Measurements from ENCODE around the gene SLC24A3. TPM values are rescaled to one million over a fixed set of nuclear protein-coding genes. Genes with fewer than 3 reads are reported as not detected.

Gene SLC24A3
- total RNA-seq, 1 donor from 2014 or later, result 0.79 TPM

GRCh38 chr20:19683822-19684221 lies 471.4 kb downstream of the SLC24A3 start:
- H3K36me3 Mint-ChIP-seq (ENCODE audit: low read depth, unreplicated experiment), result no peaks in the 10 kb centered on the region
- no peaks in the 10 kb centered on the region for H3K4me1 Mint-ChIP-seq (ENCODE audit: low read depth, unreplicated experiment)
- Histone ChIP-seq H3K4me1 (ENCODE audit: insufficient read depth, low read length) (no peaks in the 10 kb centered on the region), H3K9me3 (ENCODE audit: insufficient read depth, low read depth, low read length) (no peaks in the 10 kb centered on the region), H3K27me3 (ENCODE audit: insufficient read depth, low read length) (no peaks in the 10 kb centered on the region), H3K79me2 (ENCODE audit: insufficient read depth, low read length) (no peaks in the 10 kb centered on the region), H3K4me2 (ENCODE audit: low read length) (no peak overlapping the region), H3K4me3 (ENCODE audit: insufficient read depth, low read depth, low read length) (no peak overlapping the region), H3K9ac (ENCODE audit: low read length) (no peak overlapping the region), H3K27ac (ENCODE audit: low read depth, low read length) (no peak overlapping the region), H4K20me1 (ENCODE audit: insufficient read depth, low read length) (no peaks in the 10 kb centered on the region), H2AFZ (ENCODE audit: low read depth, low read length) (no peak overlapping the region), H3K36me3 (ENCODE audit: insufficient read depth, low read length) (no peaks in the 10 kb centered on the region)
- no peak overlapping the region for H3K4me3 Mint-ChIP-seq (ENCODE audit: unreplicated experiment)
- no peak for DNase-seq (ENCODE audit: low read depth)
- FAIRE-seq, result no peak
- TF ChIP-seq EZH2 (IDR thresholded peaks at IDR 0.05; ENCODE audit: insufficient read depth, low read length), result no peak
- TF ChIP-seq, protein P1, sequence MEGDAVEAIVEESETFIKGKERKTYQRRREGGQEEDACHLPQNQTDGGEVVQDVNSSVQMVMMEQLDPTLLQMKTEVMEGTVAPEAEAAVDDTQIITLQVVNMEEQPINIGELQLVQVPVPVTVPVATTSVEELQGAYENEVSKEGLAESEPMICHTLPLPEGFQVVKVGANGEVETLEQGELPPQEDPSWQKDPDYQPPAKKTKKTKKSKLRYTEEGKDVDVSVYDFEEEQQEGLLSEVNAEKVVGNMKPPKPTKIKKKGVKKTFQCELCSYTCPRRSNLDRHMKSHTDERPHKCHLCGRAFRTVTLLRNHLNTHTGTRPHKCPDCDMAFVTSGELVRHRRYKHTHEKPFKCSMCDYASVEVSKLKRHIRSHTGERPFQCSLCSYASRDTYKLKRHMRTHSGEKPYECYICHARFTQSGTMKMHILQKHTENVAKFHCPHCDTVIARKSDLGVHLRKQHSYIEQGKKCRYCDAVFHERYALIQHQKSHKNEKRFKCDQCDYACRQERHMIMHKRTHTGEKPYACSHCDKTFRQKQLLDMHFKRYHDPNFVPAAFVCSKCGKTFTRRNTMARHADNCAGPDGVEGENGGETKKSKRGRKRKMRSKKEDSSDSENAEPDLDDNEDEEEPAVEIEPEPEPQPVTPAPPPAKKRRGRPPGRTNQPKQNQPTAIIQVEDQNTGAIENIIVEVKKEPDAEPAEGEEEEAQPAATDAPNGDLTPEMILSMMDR (IDR thresholded peaks at IDR 0.05; ENCODE audit: insufficient read depth, low read depth, low read length), result no peak
- H3K27me3 Mint-ChIP-seq (ENCODE audit: low read depth, unreplicated experiment), result peaks cover 16% of the 10 kb centered on the region
- peaks cover 14% of the 10 kb centered on the region for H3K9me3 Mint-ChIP-seq (ENCODE audit: unreplicated experiment)
- H3K27ac Mint-ChIP-seq (ENCODE audit: unreplicated experiment), result no peak overlapping the region

- Mint-ChIP-seq H3K9me3 (ENCODE audit: unreplicated experiment) (peaks cover 12% of the 10 kb centered on the region), H3K36me3 (ENCODE audit: low read depth, unreplicated experiment) (no peaks in the 10 kb centered on the region), H3K4me1 (ENCODE audit: low read depth, unreplicated experiment) (peaks cover 13% of the 10 kb centered on the region), H3K27ac (ENCODE audit: unreplicated experiment) (peak overlapping the region; percentile 63), H3K4me3 (ENCODE audit: unreplicated experiment) (no peak overlapping the region), H3K27me3 (ENCODE audit: low read depth, unreplicated experiment) (peaks cover 9% of the 10 kb centered on the region)
- TF ChIP-seq, protein P1 (IDR thresholded peaks at IDR 0.05; ENCODE audit: insufficient read depth, low read depth, low read length), result peak; percentile 61
- no peak for TF ChIP-seq EZH2 (IDR thresholded peaks at IDR 0.05; ENCODE audit: insufficient read depth, low read length)
- no peak overlapping the region for H3K4me2 ChIP-seq (ENCODE audit: low read length)
- peak overlapping the region; percentile 22 for H3K9ac ChIP-seq (ENCODE audit: low read length)
- peak; percentile 59 for FAIRE-seq
- H3K79me2 ChIP-seq (ENCODE audit: insufficient read depth, low read length), result no peaks in the 10 kb centered on the region
- no peaks in the 10 kb centered on the region for H3K4me1 ChIP-seq (ENCODE audit: insufficient read depth, low read length)
- H3K36me3 ChIP-seq (ENCODE audit: insufficient read depth, low read length), result no peaks in the 10 kb centered on the region
- H2AFZ ChIP-seq (ENCODE audit: low read depth, low read length), result peak overlapping the region; percentile 63
- H3K27me3 ChIP-seq (ENCODE audit: insufficient read depth, low read length), result no peaks in the 10 kb centered on the region
- DNase-seq (ENCODE audit: low read depth), result peak; percentile 82
- no peak overlapping the region for H3K27ac ChIP-seq (ENCODE audit: low read depth, low read length)
- H4K20me1 ChIP-seq (ENCODE audit: insufficient read depth, low read length), result no peaks in the 10 kb centered on the region
- no peaks in the 10 kb centered on the region for H3K9me3 ChIP-seq (ENCODE audit: insufficient read depth, low read depth, low read length)
- no peak overlapping the region for H3K4me3 ChIP-seq (ENCODE audit: insufficient read depth, low read depth, low read length)
Measured at GRCh38 chr20:19688031-19688806, 475.8 kb downstream of the SLC24A3 start.

DNA sequence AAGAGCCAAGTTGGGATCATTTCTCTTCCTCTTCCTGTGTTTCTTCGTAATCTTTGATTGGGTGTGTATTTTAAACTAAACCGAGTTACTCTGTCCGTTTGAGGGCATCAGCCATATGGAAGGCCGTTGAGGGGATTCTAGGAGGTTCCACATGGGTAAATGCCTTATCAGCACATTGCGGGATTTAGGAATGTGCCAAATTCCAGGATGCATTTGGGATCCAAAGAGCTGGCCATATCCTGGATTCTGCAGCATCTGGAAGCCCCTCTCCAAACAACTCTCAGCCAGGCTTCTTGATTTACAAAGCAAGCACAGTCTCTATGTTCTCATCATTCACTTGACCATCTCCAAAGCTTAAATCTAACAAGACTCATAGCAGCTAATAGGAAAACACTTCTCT lies 478.0 kb downstream of the SLC24A3 start:
- no peaks in the 10 kb centered on the region for H4K20me1 ChIP-seq (ENCODE audit: insufficient read depth, low read length)
- FAIRE-seq (no peak), DNase-seq (ENCODE audit: low read depth) (no peak)
- no peak overlapping the region for H3K4me3 ChIP-seq (ENCODE audit: insufficient read depth, low read depth, low read length)
- no peaks in the 10 kb centered on the region for H3K79me2 ChIP-seq (ENCODE audit: insufficient read depth, low read length)
- no peaks in the 10 kb centered on the region for H3K4me1 ChIP-seq (ENCODE audit: insufficient read depth, low read length)
- no peaks in the 10 kb centered on the region for H3K9me3 ChIP-seq (ENCODE audit: insufficient read depth, low read depth, low read length)
- H3K27ac ChIP-seq (ENCODE audit: low read depth, low read length), result no peak overlapping the region
- TF ChIP-seq, protein P1 (IDR thresholded peaks at IDR 0.05; ENCODE audit: insufficient read depth, low read depth, low read length), result no peak
- no peak overlapping the region for H3K4me3 Mint-ChIP-seq (ENCODE audit: unreplicated experiment)
- no peaks in the 10 kb centered on the region for H3K27me3 ChIP-seq (ENCODE audit: insufficient read depth, low read length)
- H3K4me1 Mint-ChIP-seq (ENCODE audit: low read depth, unreplicated experiment), result peaks cover 18% of the 10 kb centered on the region
- H2AFZ ChIP-seq (ENCODE audit: low read depth, low read length), result no peak overlapping the region
- H3K27me3 Mint-ChIP-seq (ENCODE audit: low read depth, unreplicated experiment), result peaks cover 1% of the 10 kb centered on the region
- H3K4me2 ChIP-seq (ENCODE audit: low read length), result no peak overlapping the region
- H3K27ac Mint-ChIP-seq (ENCODE audit: unreplicated experiment), result no peak overlapping the region
- no peaks in the 10 kb centered on the region for H3K36me3 Mint-ChIP-seq (ENCODE audit: low read depth, unreplicated experiment)
- H3K9ac ChIP-seq (ENCODE audit: low read length), result no peak overlapping the region
- H3K36me3 ChIP-seq (ENCODE audit: insufficient read depth, low read length), result no peaks in the 10 kb centered on the region
- peaks cover 5% of the 10 kb centered on the region for H3K9me3 Mint-ChIP-seq (ENCODE audit: unreplicated experiment)

Measured in astrocyte (in vitro differentiated cells and primary cell).